Uterus (tissue), 4 donors: ENCODE results near the gene PTPRC. TPM values are rescaled to one million over a fixed set of nuclear protein-coding genes. Genes with fewer than 3 reads are reported as not detected.

Experiments used
- DNase-seq, 2 donors: peaks; one replicate each; pipeline ENCODE4 v3.0.0-alpha.2; 2019 to 2020
- H3K27ac ChIP-seq, 2 donors: fragments of 200-600 bp; sonication (generic); 1 replicate in 1 of 2; 2 replicates in 1 of 2; pipeline ENCODE4 v1.5.1; 2016 to 2018
- H3K27me3 ChIP-seq, 2 donors: fragments of 200-600 bp; sonication (generic); one replicate each; pipeline ENCODE4 v1.5.1; 2018 to 2019; ENCODE audit warnings: control low read depth in 1 of 2
- H3K36me3 ChIP-seq, 2 donors: fragments of 200-600 bp; sonication (generic); one replicate each; pipeline ENCODE4 v1.5.1; 2019; ENCODE audit warnings: control low read depth in 1 of 2
- H3K4me1 ChIP-seq, 2 donors: fragments of 200-600 bp; sonication (generic); one replicate each; pipeline ENCODE4 v1.5.1; 2018 to 2019; ENCODE audit warnings: control low read depth in 1 of 2
- H3K4me3 ChIP-seq, 2 donors: fragments of 200-600 bp; sonication (generic); 1 replicate in 1 of 2; 2 replicates in 1 of 2; pipeline ENCODE4 v1.5.1; 2018 to 2019; ENCODE audit warnings: mild to moderate bottlenecking in 1 of 2
- H3K9me3 ChIP-seq, 2 donors: fragments of 200-600 bp; sonication (generic); one replicate each; pipeline ENCODE4 v1.5.1; 2019; ENCODE audit warnings: control low read depth in 1 of 2
- CTCF ChIP-seq, 4 experiments: fragments of 200-600 bp in 2 of 4; fragments of 450-650 bp in 2 of 4; sonication (generic) in 2 of 4; IDR thresholded peaks; one replicate each; pipeline ENCODE4 v1.5.1; 2016 to 2019; ENCODE audit warnings: antibody characterized with exemption in 4 of 4, mild to moderate bottlenecking in 2 of 4, moderate library complexity in 1 of 4
- POLR2A ChIP-seq, 2 donors: fragments of 450-650 bp; IDR thresholded peaks; one replicate each; pipeline ENCODE4 v1.6.1; 2016; ENCODE audit warnings: antibody characterized with exemption in 2 of 2, mild to moderate bottlenecking in 1 of 2, moderate library complexity in 1 of 2
- intact Hi-C: fragments of 100-400 bp; cut with DNase I; formaldehyde crosslinking; loops from one replicate; pipeline ENCODE4 v1.15.1; 2023; ENCODE audit warnings: low total_unique reads
- total RNA-seq, 4 donors: library from RNA; depleted of rRNA in 3 of 4; stranded (reverse); fragments of >200 nt in 3 of 4; gene quantifications; one replicate each; pipeline versions ENCODE4 v1.1.0 to v1.2.4, GENCODE V29; 2014 to 2023
- donor health status: DM: yes; HTN: yes; CAD: no.

Gene PTPRC
- total RNA-seq, 4 donors from 2014 or later: 12.7 to 28.7 (median 16.3) TPM

- no peak for DNase-seq
- H3K9me3 ChIP-seq: no peaks in the 10 kb centered on the region
- H3K4me3 ChIP-seq: no peak overlapping the region
- no peaks in the 10 kb centered on the region for H3K36me3 ChIP-seq
- H3K27ac ChIP-seq: no peak overlapping the region
- intact Hi-C loops: no loop called here
- no peaks in the 10 kb centered on the region for H3K4me1 ChIP-seq
- H3K27me3 ChIP-seq: no peaks in the 10 kb centered on the region
- TF ChIP-seq CTCF (IDR thresholded peaks at IDR 0.05) (no peak), POLR2A (IDR thresholded peaks at IDR 0.05) (no peak)
These were observed 60.6 kb downstream of the PTPRC start for GRCh38 chr1:198699167-198700015.

- H3K4me1 ChIP-seq: no peaks in the 10 kb centered on the region
- no peak for DNase-seq
- no peaks in the 10 kb centered on the region for H3K36me3 ChIP-seq
- H3K4me3 ChIP-seq: no peak overlapping the region
- intact Hi-C loops: no loop called here
- no peak for TF ChIP-seq POLR2A (IDR thresholded peaks at IDR 0.05)
- no peak for TF ChIP-seq CTCF (IDR thresholded peaks at IDR 0.05)
- H3K27ac ChIP-seq: no peak overlapping the region
- no peaks in the 10 kb centered on the region for H3K27me3 ChIP-seq
- H3K9me3 ChIP-seq: no peaks in the 10 kb centered on the region
These were observed 61.2 kb downstream of the PTPRC start for GRCh38 chr1:198700016-198700392.

GRCh38 chr1:198700396-198700795, 61.6 kb downstream of the PTPRC start:
- no peak overlapping the region for H3K4me3 ChIP-seq
- H3K4me1 ChIP-seq: no peaks in the 10 kb centered on the region
- no peaks in the 10 kb centered on the region for H3K27me3 ChIP-seq
- intact Hi-C loops: no loop called here
- no peak overlapping the region for H3K27ac ChIP-seq
- no peaks in the 10 kb centered on the region for H3K9me3 ChIP-seq
- no peaks in the 10 kb centered on the region for H3K36me3 ChIP-seq
- TF ChIP-seq CTCF (IDR thresholded peaks at IDR 0.05) (no peak), POLR2A (IDR thresholded peaks at IDR 0.05) (no peak)
- DNase-seq: no peak

- Histone ChIP-seq H3K9me3 (no peaks in the 10 kb centered on the region), H3K27ac (no peak overlapping the region), H3K4me1 (no peaks in the 10 kb centered on the region), H3K36me3 (no peaks in the 10 kb centered on the region), H3K4me3 (no peak overlapping the region), H3K27me3 (no peaks in the 10 kb centered on the region)
- intact Hi-C loops: no loop called here
- DNase-seq: no peak
- TF ChIP-seq POLR2A (IDR thresholded peaks at IDR 0.05) (no peak), CTCF (IDR thresholded peaks at IDR 0.05) (no peak)
These were observed 62.4 kb downstream of the PTPRC start for GRCh38 chr1:198701250-198701649.

- H3K4me1 ChIP-seq: no peaks in the 10 kb centered on the region
- H3K36me3 ChIP-seq: no peaks in the 10 kb centered on the region
- no peaks in the 10 kb centered on the region for H3K9me3 ChIP-seq
- no peaks in the 10 kb centered on the region for H3K27me3 ChIP-seq
- no peak for TF ChIP-seq CTCF (IDR thresholded peaks at IDR 0.05)
- TF ChIP-seq POLR2A (IDR thresholded peaks at IDR 0.05): no peak
- intact Hi-C loops: no loop called here
- no peak for DNase-seq
- H3K27ac ChIP-seq: no peak overlapping the region
- no peak overlapping the region for H3K4me3 ChIP-seq
These were observed 63.1 kb downstream of the PTPRC start for GRCh38 chr1:198701766-198702539.
